Naive B cell (primary cell): Measurements from ENCODE around the gene PHLDA3. TPM values are rescaled to one million over a fixed set of nuclear protein-coding genes. Genes with fewer than 3 reads are reported as not detected.

Experiments used
- ATAC-seq, 2 donors: fragments of 150-1000 bp; cut with Tn5 transposase; 2 replicates each; pipeline ENCODE4 v1.10.0; 2021; ENCODE audit warnings: low read depth in 2 of 2, mild to moderate bottlenecking in 2 of 2, moderate library complexity in 2 of 2
- DNase-seq: peaks from one replicate; pipeline ENCODE4 v3.0.0; 2022
- H3K27ac Mint-ChIP-seq, 6 donors: one replicate each; pipeline ENCODE4 v1.8.0; 2020 to 2022; ENCODE audit warnings: mild to moderate bottlenecking in 6 of 6, mixed read lengths in 6 of 6, moderate library complexity in 5 of 6, inconsistent platforms in 2 of 6
- H3K27me3 Mint-ChIP-seq, 3 donors: one replicate each; pipeline ENCODE4 v1.8.0; 2021 to 2022; ENCODE audit warnings: mixed read lengths in 3 of 3, mild to moderate bottlenecking in 1 of 3
- H3K36me3 Mint-ChIP-seq, 2 donors: one replicate each; pipeline ENCODE4 v1.8.0; 2020 to 2022; ENCODE audit warnings: mixed read lengths in 2 of 2, inconsistent platforms in 1 of 2, mild to moderate bottlenecking in 1 of 2
- H3K4me1 Mint-ChIP-seq, 3 donors: one replicate each; pipeline ENCODE4 v1.8.0; 2020 to 2022; ENCODE audit warnings: mixed read lengths in 3 of 3, inconsistent platforms in 1 of 3, mild to moderate bottlenecking in 1 of 3, moderate library complexity in 1 of 3
- H3K4me3 Mint-ChIP-seq, 8 donors: one replicate each; pipeline ENCODE4 v1.8.0; 2020 to 2022; ENCODE audit warnings: mild to moderate bottlenecking in 8 of 8, mixed read lengths in 8 of 8, moderate library complexity in 8 of 8, inconsistent platforms in 2 of 8
- H3K9me3 Mint-ChIP-seq, 7 donors: one replicate each; pipeline ENCODE4 v1.8.0; 2020 to 2022; ENCODE audit warnings: mixed read lengths in 7 of 7, mild to moderate bottlenecking in 5 of 7, inconsistent platforms in 2 of 7, moderate library complexity in 1 of 7
- polyA plus RNA-seq, 6 donors: library from polyadenylated mRNA; unstranded; fragments of 300-500 nt; fragmentation: Illumina TruSeq; gene quantifications; one replicate each; pipeline ENCODE4 v1.2.3, GENCODE V29; 2021; ENCODE audit warnings: low read depth in 6 of 6

PHLDA3 gene
- polyA plus RNA-seq, 6 donors from 2014 or later: 1.1 TPM; not detected in 5

DNA sequence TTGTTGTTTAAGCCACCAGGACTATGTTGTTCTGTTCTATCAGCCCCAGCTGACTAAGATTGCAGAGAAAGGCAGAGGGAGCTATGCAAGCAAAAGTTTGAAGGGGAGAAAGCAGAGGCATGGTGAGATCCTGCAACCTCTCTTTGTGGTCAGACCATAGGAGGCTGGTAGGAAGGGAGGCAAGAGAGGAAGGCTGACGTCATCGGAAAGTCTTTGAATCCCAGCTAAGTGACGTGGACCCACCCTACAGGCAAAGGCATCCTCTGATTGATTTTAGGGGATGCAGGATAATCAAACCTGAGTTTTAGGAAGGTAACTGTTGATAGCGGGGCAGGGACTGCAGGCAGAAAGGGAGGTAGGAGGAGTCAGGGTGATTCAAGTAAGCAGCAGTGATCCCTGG is 24.2 kb downstream of the PHLDA3 start:
- Mint-ChIP-seq H3K4me3 (no peak overlapping the region), H3K27me3 (peaks cover 9 to 36% (median 20%) of the 10 kb centered on the region in 3 donors), H3K27ac (no peak overlapping the region), H3K36me3 (peaks cover 0 to 7% of the 10 kb centered on the region in 2 donors), H3K4me1 (peaks cover 3 to 12% (median 8%) of the 10 kb centered on the region in 3 donors), H3K9me3 (peaks cover 0 to 12% (median 7%) of the 10 kb centered on the region in 7 donors)
- DNase-seq: no peak
- ATAC-seq: no peak

DNA sequence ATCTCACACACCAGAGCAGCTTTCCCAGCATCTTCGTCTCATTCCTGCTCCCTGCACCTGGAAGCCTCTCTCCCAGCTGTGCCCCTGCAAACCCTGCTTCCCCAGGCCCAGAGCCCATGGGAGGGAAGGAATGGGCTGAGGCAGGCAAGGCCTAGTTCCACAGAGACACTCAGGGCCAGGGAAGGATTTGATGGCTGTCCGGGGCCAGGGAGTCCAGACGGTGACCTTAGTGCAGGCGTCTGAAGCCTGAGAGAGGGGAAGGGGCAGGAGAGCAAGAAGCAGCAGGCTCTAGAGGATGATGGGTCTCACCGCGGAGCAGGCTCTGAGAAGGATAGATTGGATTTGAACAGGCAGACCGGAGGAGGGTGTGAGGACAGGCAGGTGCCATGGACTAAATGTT is 25.2 kb downstream of the PHLDA3 start:
- Mint-ChIP-seq H3K27ac (no peak overlapping the region), H3K36me3 (peaks cover 0 to 7% of the 10 kb centered on the region in 2 donors), H3K4me1 (peaks cover 3 to 9% (median 8%) of the 10 kb centered on the region in 3 donors), H3K4me3 (no peak overlapping the region), H3K27me3 (peaks cover 9 to 42% (median 25%) of the 10 kb centered on the region in 3 donors), H3K9me3 (peaks cover 0 to 12% (median 7%) of the 10 kb centered on the region in 7 donors)
- DNase-seq: no peak
- ATAC-seq: no peak

DNA sequence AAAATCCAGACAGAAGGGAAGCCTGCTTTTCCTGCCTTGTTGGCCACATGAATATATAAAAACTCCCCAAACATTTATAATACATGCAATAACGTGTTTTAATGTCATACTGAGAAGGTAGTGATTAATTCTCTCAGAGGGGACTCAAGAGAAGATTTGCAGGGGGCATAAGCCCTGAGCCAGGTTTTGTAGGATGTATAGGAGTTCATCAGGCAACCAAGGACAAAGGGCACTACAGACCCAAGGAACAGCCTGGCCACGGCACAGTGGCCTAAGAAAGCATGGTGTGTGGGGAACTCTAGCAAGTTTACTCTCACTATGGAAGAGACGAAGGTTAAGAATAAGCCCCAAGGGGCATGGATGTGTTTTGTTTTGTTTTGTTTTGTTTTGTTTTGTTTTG is 32.0 kb downstream of the PHLDA3 start:
- peaks cover 10 to 37% (median 33%) of the 10 kb centered on the region in 3 donors for H3K27me3 Mint-ChIP-seq
- DNase-seq: no peak
- H3K36me3 Mint-ChIP-seq: no peaks in the 10 kb centered on the region
- peaks cover 6 to 7% (median 6%) of the 10 kb centered on the region in 3 donors for H3K4me1 Mint-ChIP-seq
- ATAC-seq: no peak
- peaks cover 0 to 12% (median 3%) of the 10 kb centered on the region in 7 donors for H3K9me3 Mint-ChIP-seq
- H3K4me3 Mint-ChIP-seq: no peak overlapping the region
- no peak overlapping the region for H3K27ac Mint-ChIP-seq

DNA sequence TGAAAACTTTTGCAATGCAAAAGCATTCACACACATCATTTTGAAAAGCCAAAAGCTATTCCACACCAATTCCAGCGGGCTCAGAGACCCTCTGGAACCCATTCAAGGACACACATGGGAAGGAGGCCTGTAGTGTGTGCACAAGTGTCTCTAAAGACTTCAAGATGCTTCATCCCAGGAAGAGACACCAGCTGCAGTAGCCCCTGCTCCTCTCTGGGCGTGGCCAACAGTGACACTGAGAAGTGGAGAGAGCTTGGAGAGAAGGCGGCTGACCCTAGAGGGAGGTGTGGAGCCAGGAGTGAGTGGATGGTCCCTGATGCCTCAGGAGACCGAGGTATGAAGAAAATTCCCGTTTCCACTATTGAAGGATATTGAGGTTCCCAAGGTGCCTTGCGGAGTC is 32.6 kb downstream of the PHLDA3 start:
- no peak overlapping the region for H3K27ac Mint-ChIP-seq
- no peak for DNase-seq
- peaks cover 7 to 38% (median 35%) of the 10 kb centered on the region in 3 donors for H3K27me3 Mint-ChIP-seq
- H3K4me3 Mint-ChIP-seq: no peak overlapping the region
- peaks cover 6 to 7% (median 6%) of the 10 kb centered on the region in 3 donors for H3K4me1 Mint-ChIP-seq
- H3K9me3 Mint-ChIP-seq: peaks cover 0 to 10% (median 3%) of the 10 kb centered on the region in 7 donors
- no peak for ATAC-seq
- no peaks in the 10 kb centered on the region for H3K36me3 Mint-ChIP-seq

DNA sequence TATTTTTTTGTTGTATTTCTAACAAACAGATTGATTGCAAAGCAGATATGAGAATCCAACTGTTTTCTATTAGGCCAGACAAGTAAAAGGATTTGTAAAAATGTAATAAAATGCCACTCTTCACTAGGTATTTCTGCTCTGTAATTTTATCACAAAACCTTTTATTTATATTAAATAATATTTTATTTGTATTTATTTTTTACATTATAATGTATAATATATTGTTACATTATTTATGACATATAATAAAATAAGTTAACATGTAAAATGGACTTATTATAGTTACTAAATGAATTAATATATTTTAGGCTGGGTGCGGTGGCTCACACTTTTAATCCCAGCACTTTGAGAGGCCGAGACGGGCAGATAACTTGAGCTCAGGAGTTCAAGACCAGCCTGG is 34.7 kb downstream of the PHLDA3 start:
- DNase-seq (no peak), ATAC-seq (no peak)
- H3K27ac Mint-ChIP-seq: no peak overlapping the region
- peaks cover 6 to 46% (median 39%) of the 10 kb centered on the region in 3 donors for H3K27me3 Mint-ChIP-seq
- H3K9me3 Mint-ChIP-seq: peaks cover 0 to 4% (median 0%) of the 10 kb centered on the region in 7 donors
- H3K36me3 Mint-ChIP-seq: no peaks in the 10 kb centered on the region
- H3K4me3 Mint-ChIP-seq: peak overlapping the region in 1 of 8 donors; percentile 25
- peaks cover 6 to 7% (median 6%) of the 10 kb centered on the region in 3 donors for H3K4me1 Mint-ChIP-seq

DNA sequence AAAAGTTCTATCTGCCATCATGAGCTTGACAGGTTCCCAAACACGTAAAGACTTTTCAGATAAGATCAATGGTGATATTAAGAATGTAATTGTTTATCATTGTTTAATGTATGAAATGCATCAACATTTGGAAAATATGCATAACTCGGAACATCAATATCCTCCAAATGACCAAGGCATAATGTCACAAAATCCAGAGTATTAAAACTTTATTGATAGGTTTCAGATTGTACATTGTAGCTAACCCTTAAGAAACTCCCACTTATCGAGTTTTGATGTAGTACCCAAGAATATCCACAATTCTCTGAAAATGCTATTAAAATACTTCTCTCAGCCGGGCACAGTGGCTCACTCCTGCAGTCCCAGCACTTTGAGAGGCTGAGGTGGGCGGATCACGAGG is 35.4 kb downstream of the PHLDA3 start:
- peaks cover 0 to 4% (median 0%) of the 10 kb centered on the region in 7 donors for H3K9me3 Mint-ChIP-seq
- peaks cover 6 to 45% (median 38%) of the 10 kb centered on the region in 3 donors for H3K27me3 Mint-ChIP-seq
- H3K4me3 Mint-ChIP-seq: no peak overlapping the region
- peaks cover 6 to 7% (median 6%) of the 10 kb centered on the region in 3 donors for H3K4me1 Mint-ChIP-seq
- no peak overlapping the region for H3K27ac Mint-ChIP-seq
- ATAC-seq (no peak), DNase-seq (no peak)
- no peaks in the 10 kb centered on the region for H3K36me3 Mint-ChIP-seq

DNA sequence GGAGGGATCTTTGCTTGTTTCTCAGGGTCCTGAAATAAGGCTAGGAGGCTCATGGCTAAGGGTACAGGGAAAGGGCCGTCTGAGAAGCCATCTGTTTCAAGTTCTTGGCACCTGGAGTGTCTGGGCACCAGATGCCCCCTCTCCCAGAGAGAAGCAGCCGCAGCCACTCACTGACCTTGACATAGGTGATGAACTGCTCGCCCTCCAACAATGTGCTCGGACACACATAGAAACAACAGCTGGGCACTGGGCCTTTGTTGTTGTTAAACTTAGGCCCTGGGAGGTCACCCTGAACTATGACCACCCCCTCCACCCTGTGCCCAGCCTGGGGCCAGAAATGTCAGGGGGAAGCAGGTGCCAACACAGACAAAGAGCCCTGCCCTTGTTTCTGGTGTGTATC is 38.2 kb downstream of the PHLDA3 start:
- Mint-ChIP-seq H3K4me1 (peaks cover 2 to 8% (median 3%) of the 10 kb centered on the region in 3 donors), H3K27me3 (peaks cover 3 to 35% (median 27%) of the 10 kb centered on the region in 3 donors), H3K4me3 (no peak overlapping the region), H3K27ac (no peak overlapping the region), H3K9me3 (peaks cover 0 to 3% (median 0%) of the 10 kb centered on the region in 7 donors), H3K36me3 (no peaks in the 10 kb centered on the region)
- no peak for ATAC-seq
- no peak for DNase-seq

DNA sequence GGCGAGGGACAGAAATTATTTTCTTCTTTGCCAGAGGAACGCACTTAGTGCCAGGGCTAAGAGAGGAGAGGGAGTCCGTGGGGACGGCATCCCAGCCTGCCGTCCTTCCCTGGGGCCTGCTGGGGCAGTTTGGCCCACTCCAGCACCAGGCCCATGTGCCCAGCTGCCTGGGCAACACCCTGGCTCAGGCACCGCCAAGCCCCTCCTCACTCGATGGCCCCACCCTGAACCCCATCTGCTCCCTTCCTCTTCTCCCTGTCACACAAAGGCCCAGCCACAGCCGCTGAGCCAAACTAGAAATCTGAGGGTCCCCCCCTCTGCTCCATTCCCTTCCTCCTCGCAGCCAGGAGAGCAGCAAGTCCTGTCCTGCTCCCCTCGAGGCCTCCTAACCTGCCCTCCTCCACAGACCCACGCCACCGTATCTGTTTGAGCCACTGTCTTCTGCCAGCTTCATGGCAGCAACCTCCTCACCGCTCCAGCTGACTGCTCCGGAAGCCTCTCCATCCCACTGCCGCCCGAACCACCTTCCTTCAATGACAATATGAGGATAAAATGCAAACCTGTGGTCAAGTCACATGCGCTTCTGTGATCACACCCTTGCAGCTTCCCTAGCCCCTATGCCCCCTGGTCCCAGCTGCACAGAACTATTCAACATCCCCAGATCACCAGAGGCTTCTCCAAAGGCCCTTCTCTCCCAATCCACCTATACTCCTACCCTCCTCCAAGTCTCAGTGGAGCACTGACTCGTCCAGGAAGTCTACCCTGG is 39.1 kb downstream of the PHLDA3 start:
- DNase-seq: no peak
- H3K36me3 Mint-ChIP-seq: no peaks in the 10 kb centered on the region
- no peaks in the 10 kb centered on the region for H3K9me3 Mint-ChIP-seq
- H3K4me3 Mint-ChIP-seq: no peak overlapping the region
- peaks cover 0 to 35% (median 24%) of the 10 kb centered on the region in 3 donors for H3K27me3 Mint-ChIP-seq
- peaks cover 0 to 4% (median 0%) of the 10 kb centered on the region in 3 donors for H3K4me1 Mint-ChIP-seq
- peak overlapping the region in 1 of 6 donors; percentile 27 for H3K27ac Mint-ChIP-seq
- ATAC-seq: no peak

DNA sequence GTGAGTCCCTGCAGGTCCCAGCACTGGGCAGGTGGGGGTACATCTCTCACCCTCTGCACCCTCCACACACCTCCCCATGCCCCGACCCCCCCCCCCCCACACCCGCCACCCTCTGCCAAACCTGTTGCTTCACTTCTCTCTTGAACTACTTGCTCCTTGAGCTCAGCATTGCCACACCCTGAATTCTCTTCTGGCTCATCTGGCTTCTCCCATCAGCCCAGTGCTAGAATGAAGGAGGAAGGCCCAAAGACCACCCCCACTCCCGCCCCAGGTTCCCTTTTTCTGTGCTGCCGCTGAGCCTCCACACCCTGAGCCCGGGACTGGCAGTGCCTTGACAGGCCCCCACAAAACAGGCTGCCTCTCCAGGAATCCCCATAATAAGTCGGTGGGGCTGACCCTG is 41.0 kb downstream of the PHLDA3 start:
- H3K4me3 Mint-ChIP-seq: no peak overlapping the region
- no peaks in the 10 kb centered on the region for H3K36me3 Mint-ChIP-seq
- DNase-seq (no peak), ATAC-seq (no peak)
- peaks cover 0 to 35% (median 24%) of the 10 kb centered on the region in 3 donors for H3K27me3 Mint-ChIP-seq
- H3K27ac Mint-ChIP-seq: no peak overlapping the region
- no peaks in the 10 kb centered on the region for H3K9me3 Mint-ChIP-seq
- peaks cover 0 to 4% (median 0%) of the 10 kb centered on the region in 3 donors for H3K4me1 Mint-ChIP-seq

DNA sequence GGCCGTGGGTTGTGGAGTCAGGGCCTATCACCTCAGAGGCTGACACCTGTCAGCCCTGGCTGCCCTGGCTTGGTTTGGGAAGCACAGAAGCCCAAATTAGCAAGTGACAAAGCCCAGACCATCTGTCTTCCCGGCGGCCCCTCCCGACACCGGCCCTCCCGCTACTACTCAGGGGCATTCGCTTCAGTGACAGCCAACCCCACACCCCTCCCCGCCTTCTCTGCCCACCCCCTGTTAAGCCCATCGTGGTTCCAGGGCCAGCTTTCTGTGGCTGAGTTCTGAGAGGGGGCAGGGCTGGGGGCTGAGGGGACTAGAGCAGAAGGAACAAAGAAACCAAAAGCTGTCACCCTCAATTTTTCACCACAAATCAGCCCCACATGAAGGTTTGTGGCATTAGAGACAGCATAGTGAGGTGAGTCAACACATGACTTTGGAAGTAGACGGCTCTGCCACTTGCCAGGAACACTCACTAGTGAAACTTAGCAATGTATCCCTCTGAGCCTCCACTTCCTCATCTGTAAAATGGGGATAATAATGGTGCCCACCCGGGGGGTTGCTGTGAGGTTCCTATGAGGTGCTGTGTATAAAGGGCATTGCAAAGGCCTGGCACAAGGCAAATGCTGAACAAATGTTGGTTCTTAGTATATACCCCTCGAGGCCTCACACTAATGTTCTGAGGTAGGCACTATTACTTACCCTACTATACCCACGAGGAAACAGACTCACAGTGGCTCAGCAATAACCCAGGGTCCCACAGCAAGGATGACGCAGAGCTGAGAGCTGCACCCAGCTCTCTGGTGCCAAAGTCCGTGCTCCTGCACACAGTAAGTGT is 42.3 kb downstream of the PHLDA3 start:
- ATAC-seq (no peak), DNase-seq (no peak)
- no peak overlapping the region for H3K4me3 Mint-ChIP-seq
- peaks cover 0 to 35% (median 24%) of the 10 kb centered on the region in 3 donors for H3K27me3 Mint-ChIP-seq
- H3K9me3 Mint-ChIP-seq: no peaks in the 10 kb centered on the region
- no peaks in the 10 kb centered on the region for H3K36me3 Mint-ChIP-seq
- H3K27ac Mint-ChIP-seq: no peak overlapping the region
- peaks cover 3 to 4% (median 3%) of the 10 kb centered on the region in 3 donors for H3K4me1 Mint-ChIP-seq

DNA sequence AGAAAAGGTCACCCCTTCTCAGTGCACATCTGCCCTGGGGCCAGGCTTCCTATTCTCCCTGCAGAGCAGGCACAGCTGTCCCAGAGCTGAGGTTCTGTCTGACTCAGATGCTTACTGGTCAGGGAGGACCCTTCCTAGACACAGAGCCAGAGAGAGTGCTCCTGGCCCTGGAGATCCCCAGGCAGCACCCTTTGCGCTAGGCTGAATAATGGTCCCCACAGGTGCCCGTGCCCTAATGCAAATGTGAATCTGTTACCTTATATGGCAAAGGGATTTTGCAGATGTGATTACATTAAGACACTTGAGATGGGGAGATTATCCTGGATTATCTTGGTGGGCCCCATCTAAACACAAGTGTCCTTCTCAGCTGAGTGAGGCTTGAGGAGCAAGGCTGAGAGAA is 44.8 kb downstream of the PHLDA3 start:
- H3K36me3 Mint-ChIP-seq: no peaks in the 10 kb centered on the region
- no peak overlapping the region for H3K4me3 Mint-ChIP-seq
- peak overlapping the region in 1 of 6 donors; percentile 9 for H3K27ac Mint-ChIP-seq
- peaks cover 3 to 4% (median 4%) of the 10 kb centered on the region in 3 donors for H3K4me1 Mint-ChIP-seq
- no peak for DNase-seq
- ATAC-seq: no peak
- no peaks in the 10 kb centered on the region for H3K9me3 Mint-ChIP-seq
- H3K27me3 Mint-ChIP-seq: peaks cover 0 to 21% (median 10%) of the 10 kb centered on the region in 3 donors

DNA sequence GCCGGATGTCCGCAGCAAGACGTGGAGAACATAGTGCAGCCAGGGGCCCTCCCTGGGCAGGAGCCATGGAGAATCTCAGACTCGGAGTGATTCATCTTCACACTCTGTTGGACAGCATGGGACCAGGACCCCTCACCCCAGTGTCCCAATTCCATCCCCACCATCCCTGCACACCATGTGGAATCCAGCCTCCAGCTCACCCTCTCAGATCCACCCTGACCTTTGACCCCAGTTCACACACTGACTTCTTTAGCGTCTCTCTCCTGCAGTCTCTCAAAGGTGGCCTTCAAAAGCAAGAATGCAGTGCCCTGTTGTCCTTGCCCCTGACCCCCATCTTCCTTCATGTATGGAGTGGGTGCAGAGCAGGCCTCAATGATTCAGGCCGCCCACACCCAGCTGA is 45.3 kb downstream of the PHLDA3 start:
- H3K4me1 Mint-ChIP-seq: peaks cover 3 to 4% (median 4%) of the 10 kb centered on the region in 3 donors
- DNase-seq (no peak), ATAC-seq (no peak)
- peaks cover 0 to 26% (median 13%) of the 10 kb centered on the region in 3 donors for H3K27me3 Mint-ChIP-seq
- no peak overlapping the region for H3K4me3 Mint-ChIP-seq
- no peak overlapping the region for H3K27ac Mint-ChIP-seq
- no peaks in the 10 kb centered on the region for H3K36me3 Mint-ChIP-seq
- no peaks in the 10 kb centered on the region for H3K9me3 Mint-ChIP-seq

DNA sequence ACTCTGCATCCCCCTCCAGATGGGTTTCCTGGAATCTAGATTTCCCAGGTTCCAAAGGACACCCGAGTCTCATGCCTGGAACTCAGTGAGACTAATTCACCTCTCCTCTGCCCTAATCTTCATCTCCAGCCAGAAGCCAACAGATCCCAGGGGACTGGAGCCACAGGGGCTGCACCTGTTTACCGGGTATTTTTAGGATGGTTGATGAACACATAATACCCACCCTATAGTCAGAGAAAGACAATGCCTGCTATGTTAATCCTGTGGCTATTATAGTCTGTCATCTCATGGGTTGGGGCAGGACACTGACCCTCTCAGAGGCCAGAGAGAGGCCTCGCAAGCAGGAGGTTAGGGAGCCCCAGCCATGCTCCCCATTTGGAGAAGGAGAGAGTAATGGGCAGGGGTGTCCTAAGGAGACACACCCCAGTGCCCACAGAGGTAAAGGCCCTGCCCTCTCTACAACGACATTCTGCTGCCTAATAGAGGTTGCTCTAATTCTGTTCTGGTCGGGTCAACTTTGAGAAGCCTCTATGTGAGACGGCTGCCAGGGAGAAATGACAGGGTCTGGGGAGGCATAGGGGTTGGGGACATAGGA is 46.5 kb downstream of the PHLDA3 start:
- Mint-ChIP-seq H3K27ac (peak overlapping the region in 1 of 6 donors; percentile 17), H3K27me3 (peaks cover 0 to 23% (median 15%) of the 10 kb centered on the region in 3 donors), H3K9me3 (no peaks in the 10 kb centered on the region), H3K4me1 (peaks cover 3 to 4% (median 4%) of the 10 kb centered on the region in 3 donors), H3K4me3 (no peak overlapping the region), H3K36me3 (no peaks in the 10 kb centered on the region)
- DNase-seq (no peak), ATAC-seq (no peak)
